Osteoblast (primary cell): ENCODE results near the gene RABGEF1. TPM values are rescaled to one million over a fixed set of nuclear protein-coding genes. Genes with fewer than 3 reads are reported as not detected.
A peak's percentile ranks its signal among the peaks of the same experiment; 100 is the strongest.
"Not testable (repeated sequence)": the region's sequence is repeated elsewhere in the genome, so short reads cannot be mapped to it uniquely, and the experiment has no call there.

ENCODE experiments used
- DNase-seq: peaks from one replicate; pipeline ENCODE4 v3.0.0; 2011; ENCODE audit warnings: low spot score, mixed read lengths; ENCODE audit not compliant: insufficient read length; ENCODE audit errors: missing footprints
- H2AFZ ChIP-seq: 2 replicates; pipeline ENCODE4 v1.6.0; 2011; ENCODE audit warnings: mild to moderate bottlenecking, low read length
- H3K27ac ChIP-seq: 2 replicates; pipeline ENCODE4 v1.5.1; 2011; ENCODE audit warnings: mild to moderate bottlenecking, low read depth, low read length, moderate library complexity
- H3K27me3 ChIP-seq: 2 replicates; pipeline ENCODE4 v1.6.0; 2012; ENCODE audit warnings: mild to moderate bottlenecking, control low read depth, inconsistent platforms, low read length, moderate library complexity; ENCODE audit not compliant: insufficient read depth
- H3K36me3 ChIP-seq: 2 replicates; pipeline ENCODE4 v1.5.1; 2011; ENCODE audit warnings: mild to moderate bottlenecking, low read length, control low read depth, moderate library complexity; ENCODE audit not compliant: insufficient read depth
- H3K4me1 ChIP-seq: 2 replicates; pipeline ENCODE4 v1.5.1; 2011; ENCODE audit warnings: mild to moderate bottlenecking, low read length, control low read depth, moderate library complexity; ENCODE audit not compliant: insufficient read depth
- H3K4me2 ChIP-seq: 2 replicates; pipeline ENCODE4 v1.6.0; 2011; ENCODE audit warnings: mild to moderate bottlenecking, low read length; ENCODE audit not compliant: insufficient read depth
- H3K4me3 ChIP-seq: fragments of 200-600 bp; sonication (generic); 3 replicates; pipeline ENCODE4 v1.5.1; 2012; ENCODE audit warnings: mild to moderate bottlenecking, low read length, inconsistent platforms; ENCODE audit not compliant: insufficient read depth
- H3K79me2 ChIP-seq: 2 replicates; pipeline ENCODE4 v1.6.0; 2012; ENCODE audit warnings: mild to moderate bottlenecking, low read length, control low read depth, inconsistent platforms; ENCODE audit not compliant: insufficient read depth
- H3K9me3 ChIP-seq: 2 replicates; pipeline ENCODE4 v1.5.1; 2011; ENCODE audit warnings: low read depth, low read length, control low read depth
- H4K20me1 ChIP-seq: 2 replicates; pipeline ENCODE4 v1.6.0; 2012; ENCODE audit warnings: mild to moderate bottlenecking, low read length, control low read depth; ENCODE audit not compliant: insufficient read depth
- CTCF ChIP-seq: IDR thresholded peaks from 2 replicates; pipeline ENCODE4 v1.5.1; 2011; ENCODE audit warnings: mild to moderate bottlenecking, low read depth, low read length, moderate library complexity; ENCODE audit errors: extremely low read depth
- total RNA-seq: library from RNA; depleted of rRNA; stranded (reverse); fragments of >200 nt; gene quantifications from 2 replicates; pipeline ENCODE4 v1.2.3, GENCODE V29; 2012

Gene RABGEF1
- total RNA-seq, 1 donor, result 81.8 TPM

GRCh38 chr7:66766041-66766440 lies 25.5 kb downstream of the RABGEF1 start:
- peaks cover 21% of the 10 kb centered on the region for H3K4me1 ChIP-seq
- H2AFZ ChIP-seq, result no peak overlapping the region
- H3K79me2 ChIP-seq, result peaks cover 88% of the 10 kb centered on the region
- no peak overlapping the region for H3K4me3 ChIP-seq
- H3K9me3 ChIP-seq, result no peaks in the 10 kb centered on the region
- TF ChIP-seq CTCF, result no peak
- H3K27me3 ChIP-seq, result no peaks in the 10 kb centered on the region
- peaks cover 38% of the 10 kb centered on the region for H4K20me1 ChIP-seq
- no peak overlapping the region for H3K27ac ChIP-seq
- H3K36me3 ChIP-seq, result peaks cover 9% of the 10 kb centered on the region
- no peak overlapping the region for H3K4me2 ChIP-seq
- no peak for DNase-seq

GRCh38 chr7:66767486-66767885 lies 27.0 kb downstream of the RABGEF1 start:
- not testable (repeated sequence) for H2AFZ ChIP-seq, DNase-seq, H3K27me3 ChIP-seq, H3K9me3 ChIP-seq, H3K4me2 ChIP-seq, H3K27ac ChIP-seq, H3K4me3 ChIP-seq
- Histone ChIP-seq H3K79me2 (peaks cover 88% of the 10 kb centered on the region), H4K20me1 (peaks cover 39% of the 10 kb centered on the region), H3K4me1 (peaks cover 21% of the 10 kb centered on the region), H3K36me3 (peaks cover 18% of the 10 kb centered on the region)

GRCh38 chr7:66768865-66769832 lies 28.6 kb downstream of the RABGEF1 start:
- Histone ChIP-seq H3K4me3 (no peak overlapping the region), H3K9me3 (no peaks in the 10 kb centered on the region), H3K36me3 (peaks cover 29% of the 10 kb centered on the region), H3K27me3 (no peaks in the 10 kb centered on the region), H3K79me2 (peaks cover 89% of the 10 kb centered on the region), H4K20me1 (peaks cover 36% of the 10 kb centered on the region), H3K4me1 (peaks cover 21% of the 10 kb centered on the region), H2AFZ (no peak overlapping the region), H3K4me2 (peak overlapping the region; percentile 40), H3K27ac (peak overlapping the region; percentile 17)
- no peak for TF ChIP-seq CTCF
- DNase-seq, result peak; percentile 22

- peaks cover 36% of the 10 kb centered on the region for H4K20me1 ChIP-seq
- peak overlapping the region; percentile 40 for H3K4me2 ChIP-seq
- peak overlapping the region; percentile 17 for H3K27ac ChIP-seq
- DNase-seq, result no peak
- no peaks in the 10 kb centered on the region for H3K9me3 ChIP-seq
- peaks cover 90% of the 10 kb centered on the region for H3K79me2 ChIP-seq
- H3K4me1 ChIP-seq, result peaks cover 13% of the 10 kb centered on the region
- TF ChIP-seq CTCF, result no peak
- H3K27me3 ChIP-seq, result no peaks in the 10 kb centered on the region
- H2AFZ ChIP-seq, result no peak overlapping the region
- H3K36me3 ChIP-seq, result peaks cover 37% of the 10 kb centered on the region
- no peak overlapping the region for H3K4me3 ChIP-seq
Measured at GRCh38 chr7:66769833-66770512, 29.4 kb downstream of the RABGEF1 start.
